Gastroesophageal sphincter (tissue), 4 donors: ENCODE measurements around the gene FBXO38. TPM values are rescaled to one million over a fixed set of nuclear protein-coding genes. Genes with fewer than 3 reads are reported as not detected.

Experiments
- ATAC-seq: fragments of 150-250 bp; one replicate; pipeline ENCODE4 v1.9.1; 2016; ENCODE audit warnings: mild to moderate bottlenecking, moderate library complexity
- H3K27ac ChIP-seq, 4 donors: fragments of 200-600 bp; sonication (generic) in 3 of 4; 1 replicate in 3 of 4; 2 replicates in 1 of 4; pipeline ENCODE4 v1.5.1; 2016 to 2019
- H3K27me3 ChIP-seq: fragments of 200-600 bp; sonication (generic); one replicate; pipeline ENCODE4 v1.5.1; 2019
- H3K36me3 ChIP-seq, 2 donors: fragments of 200-600 bp; sonication (generic); one replicate each; pipeline ENCODE4 v1.5.1; 2019; ENCODE audit warnings: control low read depth in 1 of 2
- H3K4me1 ChIP-seq, 3 donors: fragments of 200-600 bp; sonication (generic); 1 replicate in 2 of 3; 2 replicates in 1 of 3; pipeline ENCODE4 v1.5.1; 2016 to 2019; ENCODE audit warnings: control low read depth in 2 of 3
- H3K4me3 ChIP-seq, 2 donors: fragments of 200-600 bp; sonication (generic); one replicate each; pipeline ENCODE4 v1.5.1; 2019; ENCODE audit warnings: mild to moderate bottlenecking in 1 of 2, moderate library complexity in 1 of 2
- H3K9me3 ChIP-seq, 3 donors: fragments of 200-600 bp; sonication (generic); one replicate each; pipeline ENCODE4 v1.5.1; 2017 to 2019; ENCODE audit warnings: control low read depth in 2 of 3
- CTCF ChIP-seq, 4 experiments: fragments of 200-600 bp in 2 of 4; fragments of 450-650 bp in 2 of 4; sonication (generic) in 1 of 4; IDR thresholded peaks; one replicate each; pipeline ENCODE4 v1.5.1; 2017 to 2019; ENCODE audit warnings: antibody characterized with exemption in 4 of 4, mild to moderate bottlenecking in 2 of 4, moderate library complexity in 2 of 4
- EP300 ChIP-seq: sonication (generic); formaldehyde crosslinking; IDR thresholded peaks from one replicate; pipeline ENCODE4 v1.6.1; 2017; ENCODE audit warnings: antibody characterized with exemption, mild to moderate bottlenecking
- POLR2A ChIP-seq, 2 donors: fragments of 450-650 bp; IDR thresholded peaks; one replicate each; pipeline ENCODE4 v1.6.1; 2017; ENCODE audit warnings: antibody characterized with exemption in 2 of 2, mild to moderate bottlenecking in 2 of 2, moderate library complexity in 1 of 2
- POLR2AphosphoS5 ChIP-seq: sonication (generic); formaldehyde crosslinking; IDR thresholded peaks from one replicate; pipeline ENCODE4 v1.6.1; 2017; ENCODE audit warnings: antibody characterized with exemption
- WGBS, 2 donors: methylation state at CpG; one replicate each; pipeline ENCODE4 v1.1.5; 2018; ENCODE audit warnings: low coverage in 1 of 2; 5-methylcytosine and 5-hydroxymethylcytosine counted together
- total RNA-seq, 4 donors: library from RNA; depleted of rRNA; stranded (reverse); fragments of >200 nt; gene quantifications; one replicate each; pipeline ENCODE4 v1.1.0, GENCODE V29; 2016

The FBXO38 gene
- total RNA-seq, 4 donors from 2014 or later, result 29.6 to 80.2 (median 40.7) TPM

GRCh38 chr5:148391422-148391821 lies 7.7 kb downstream of the FBXO38 start:
- TF ChIP-seq POLR2AphosphoS5, result no peak
- no peak for TF ChIP-seq CTCF (IDR thresholded peaks at IDR 0.05)
- no peak for TF ChIP-seq POLR2A (IDR thresholded peaks at IDR 0.05)
- TF ChIP-seq EP300, result no peak
- WGBS, 2 donors, result 31 to 64% methylated on average over 1 of the region's 1 CpG
- Histone ChIP-seq H3K27me3 (no peaks in the 10 kb centered on the region), H3K4me1 (peaks cover 0 to 30% (median 0%) of the 10 kb centered on the region in 3 donors), H3K9me3 (no peaks in the 10 kb centered on the region), H3K36me3 (peaks cover 0 to 25% of the 10 kb centered on the region in 2 donors), H3K4me3 (no peak overlapping the region), H3K27ac (no peak overlapping the region)
- ATAC-seq, result no peak

GRCh38 chr5:148393390-148393741 lies 9.6 kb downstream of the FBXO38 start:
- peaks cover 0 to 19% (median 0%) of the 10 kb centered on the region in 3 donors for H3K4me1 ChIP-seq
- H3K27ac ChIP-seq, result no peak overlapping the region
- TF ChIP-seq CTCF (IDR thresholded peaks at IDR 0.05) (no peak), POLR2A (IDR thresholded peaks at IDR 0.05) (no peak), EP300 (no peak), POLR2AphosphoS5 (no peak)
- peaks cover 0 to 37% of the 10 kb centered on the region in 2 donors for H3K36me3 ChIP-seq
- no peaks in the 10 kb centered on the region for H3K9me3 ChIP-seq
- no peak for ATAC-seq
- H3K27me3 ChIP-seq, result no peaks in the 10 kb centered on the region
- WGBS, 2 donors, result 50% methylated on average over 2 of the region's 3 CpGs; no CpG with 5 or more reads in 1 of the 2 donors
- H3K4me3 ChIP-seq, result no peak overlapping the region

GRCh38 chr5:148394587-148395019 lies 10.8 kb downstream of the FBXO38 start:
- Histone ChIP-seq H3K4me3 (no peak overlapping the region), H3K27me3 (no peaks in the 10 kb centered on the region), H3K27ac (no peak overlapping the region), H3K9me3 (no peaks in the 10 kb centered on the region), H3K4me1 (peaks cover 0 to 18% (median 0%) of the 10 kb centered on the region in 3 donors), H3K36me3 (peaks cover 4 to 48% of the 10 kb centered on the region in 2 donors)
- TF ChIP-seq CTCF (IDR thresholded peaks at IDR 0.05) (no peak), POLR2AphosphoS5 (no peak), EP300 (no peak), POLR2A (IDR thresholded peaks at IDR 0.05) (no peak)
- ATAC-seq, result no peak
- WGBS, 2 donors, result 46 to 61% methylated on average over 3 of the region's 3 CpGs

GRCh38 chr5:148395031-148395430 lies 11.3 kb downstream of the FBXO38 start:
- no peak overlapping the region for H3K27ac ChIP-seq
- WGBS, 2 donors, result 86 to 96% methylated on average over 2 of the region's 2 CpGs
- ATAC-seq, result no peak
- no peaks in the 10 kb centered on the region for H3K9me3 ChIP-seq
- peaks cover 0 to 18% (median 0%) of the 10 kb centered on the region in 3 donors for H3K4me1 ChIP-seq
- no peak overlapping the region for H3K4me3 ChIP-seq
- peaks cover 4 to 53% of the 10 kb centered on the region in 2 donors for H3K36me3 ChIP-seq
- no peaks in the 10 kb centered on the region for H3K27me3 ChIP-seq
- TF ChIP-seq CTCF (IDR thresholded peaks at IDR 0.05) (no peak), POLR2A (IDR thresholded peaks at IDR 0.05) (no peak), POLR2AphosphoS5 (no peak), EP300 (no peak)

- H3K4me3 ChIP-seq, result no peak overlapping the region
- H3K27me3 ChIP-seq, result no peaks in the 10 kb centered on the region
- no peak overlapping the region for H3K27ac ChIP-seq
- no peak for ATAC-seq
- H3K9me3 ChIP-seq, result no peaks in the 10 kb centered on the region
- peaks cover 6 to 75% of the 10 kb centered on the region in 2 donors for H3K36me3 ChIP-seq
- no peak for TF ChIP-seq EP300
- peaks cover 0 to 4% (median 0%) of the 10 kb centered on the region in 3 donors for H3K4me1 ChIP-seq
- WGBS, 2 donors, result 84 to 100% methylated on average over 3 of the region's 3 CpGs
Measured at GRCh38 chr5:148397968-148398595, 14.3 kb downstream of the FBXO38 start.
